Thyroid gland (tissue), 4 donors: Measurements from ENCODE around the gene CFAP157. TPM values are rescaled to one million over a fixed set of nuclear protein-coding genes. Genes with fewer than 3 reads are reported as not detected.

ENCODE experiments used
- DNase-seq, 2 donors: peaks; one replicate each; pipeline ENCODE4 v3.0.0-alpha.2; 2019
- H3K27ac ChIP-seq, 3 donors: fragments of 200-600 bp; sonication (generic); 1 replicate in 2 of 3; 2 replicates in 1 of 3; pipeline ENCODE4 v1.5.1; 2016 to 2019; ENCODE audit warnings: mild to moderate bottlenecking in 1 of 3, moderate library complexity in 1 of 3
- H3K27me3 ChIP-seq: fragments of 200-600 bp; sonication (generic); one replicate; pipeline ENCODE4 v1.5.1; 2019
- H3K36me3 ChIP-seq, 2 donors: fragments of 200-600 bp; sonication (generic); one replicate each; pipeline ENCODE4 v1.5.1; 2016 to 2019
- H3K4me1 ChIP-seq, 2 donors: fragments of 200-600 bp; sonication (generic); one replicate each; pipeline ENCODE4 v1.5.1; 2017 to 2019
- H3K4me3 ChIP-seq, 3 donors: fragments of 200-600 bp; sonication (generic); replicated peaks in 1 of 3; 1 replicate in 2 of 3; 2 replicates in 1 of 3; pipeline ENCODE4 v1.5.1; 2016; ENCODE audit warnings: mild to moderate bottlenecking in 1 of 3
- H3K9me3 ChIP-seq: fragments of 200-600 bp; sonication (generic); one replicate; pipeline ENCODE4 v1.5.1; 2017
- CTCF ChIP-seq, 6 experiments: fragments of 200-600 bp in 3 of 6; fragments of 450-650 bp in 3 of 6; sonication (generic) in 3 of 6; IDR thresholded peaks; one replicate each; pipeline ENCODE4 v1.5.1; 2016 to 2019; ENCODE audit warnings: antibody characterized with exemption in 6 of 6, mild to moderate bottlenecking in 2 of 6, inconsistent platforms in 1 of 6, moderate library complexity in 1 of 6
- POLR2A ChIP-seq, 2 donors: fragments of 450-650 bp; IDR thresholded peaks; one replicate each; pipeline ENCODE4 v1.6.1; 2017; ENCODE audit warnings: antibody characterized with exemption in 2 of 2, mild to moderate bottlenecking in 2 of 2, moderate library complexity in 1 of 2
- WGBS, 2 donors: methylation state at CpG; one replicate each; pipeline ENCODE4 v1.1.5; 2017; 5-methylcytosine and 5-hydroxymethylcytosine counted together
- intact Hi-C: fragments of 100-400 bp; cut with DNase I; formaldehyde crosslinking; loops from one replicate; pipeline ENCODE4 v1.15.1; 2023
- total RNA-seq, 4 donors: library from RNA; depleted of rRNA; stranded (reverse); fragments of >200 nt; gene quantifications; one replicate each; pipeline ENCODE4 v1.2.3, GENCODE V29; 2016

The CFAP157 gene
- total RNA-seq, 4 donors from 2014 or later = 0.22 to 3.0 TPM; not detected in 2

- H3K36me3 ChIP-seq = peaks cover 4% of the 10 kb centered on the region in 2 donors
- WGBS, 2 donors = 37 to 51% methylated on average over 10 to 14 of the region's 22 CpGs
- intact Hi-C loops = loop anchor here (5.0 kb wide), 1 partner anchor 127 kb away; no protein-coding TSS in a partner anchor
- H3K9me3 ChIP-seq = no peaks in the 10 kb centered on the region
- peak overlapping the region in 1 of 3 donors; percentile 80 for H3K4me3 ChIP-seq
- peaks cover 4 to 7% of the 10 kb centered on the region in 2 donors for H3K4me1 ChIP-seq
- TF ChIP-seq CTCF (IDR thresholded peaks at IDR 0.05) (no peak), POLR2A (IDR thresholded peaks at IDR 0.05) (no peak)
- peak overlapping the region in 2 of 3 donors; percentile 91 to 97 for H3K27ac ChIP-seq
- no peaks in the 10 kb centered on the region for H3K27me3 ChIP-seq
- no peak for DNase-seq
Measured at GRCh38 chr9:127734247-127734746, 27.5 kb downstream of the CFAP157 start.

GRCh38 chr9:127734747-127735529 is 28.1 kb downstream of the CFAP157 start, which contains the start of gene TOR2A:
TSS of gene TOR2A (minus strand) at chr9:127735294. CDS start at chr9:127735270, 24 bp downstream.
- WGBS, 2 donors = 0% methylated on average over 20 to 30 of the region's 76 CpGs
- Histone ChIP-seq H3K36me3 (peaks cover 4% of the 10 kb centered on the region in 2 donors), H3K9me3 (no peaks in the 10 kb centered on the region), H3K4me1 (peaks cover 4 to 7% of the 10 kb centered on the region in 2 donors), H3K27me3 (no peaks in the 10 kb centered on the region), H3K27ac (peak within 1 kb of the TSS; percentile 91 to 97 (median 92)), H3K4me3 (peak within 1 kb of the TSS; percentile 40 to 80 (median 48))
- DNase-seq = peak; percentile 97 to 98
- TF ChIP-seq CTCF (IDR thresholded peaks at IDR 0.05) (peak; percentile 84 to 100 (median 96)), POLR2A (IDR thresholded peaks at IDR 0.05) (peak; percentile 56 to 90)
- intact Hi-C loops = loop anchor here (5.0 kb wide), 4 partner anchors 47 to 182 kb away; partner anchors contain the start of gene ST6GALNAC4

DNA sequence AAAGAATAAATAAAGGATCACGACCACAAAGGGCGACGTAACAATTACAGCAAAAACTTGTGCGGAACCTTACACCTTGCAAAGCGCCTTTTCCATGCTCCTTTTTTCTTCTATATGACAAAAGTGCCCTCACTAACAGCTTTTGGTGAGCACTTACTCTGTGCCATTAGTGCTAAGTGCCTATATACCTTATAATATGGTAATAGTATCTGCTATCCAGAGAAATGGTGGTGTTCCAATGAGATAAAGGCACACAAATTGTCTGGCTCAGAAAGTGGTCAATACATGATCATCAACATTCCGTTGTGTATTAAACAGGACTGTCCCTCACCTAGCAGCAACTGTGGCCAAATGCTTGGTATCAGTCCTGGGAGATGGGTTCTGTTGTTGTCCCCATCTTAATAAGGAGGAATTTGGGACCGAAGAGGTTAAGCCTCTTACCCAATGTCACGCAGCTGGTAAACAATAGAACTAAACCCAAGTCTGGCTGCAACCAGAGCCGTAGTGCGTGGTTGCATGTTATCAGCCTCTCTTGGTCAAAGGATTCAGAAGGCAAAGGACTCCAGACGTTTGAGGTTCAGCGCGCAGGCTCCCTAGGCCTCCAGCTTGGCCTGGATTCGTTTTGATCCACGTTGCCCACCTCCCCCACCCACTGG is 28.9 kb downstream of the CFAP157 start:
- H3K27me3 ChIP-seq = no peaks in the 10 kb centered on the region
- H3K27ac ChIP-seq = no peak overlapping the region
- H3K4me1 ChIP-seq = peaks cover 4 to 7% of the 10 kb centered on the region in 2 donors
- no peak overlapping the region for H3K4me3 ChIP-seq
- intact Hi-C loops = loop anchor here (5.0 kb wide), 3 partner anchors 47 to 182 kb away; partner anchors contain the start of gene ST6GALNAC4
- 15 to 19% methylated on average over 12 to 15 of the region's 15 CpGs for WGBS, 2 donors
- no peak for DNase-seq
- H3K9me3 ChIP-seq = no peaks in the 10 kb centered on the region
- TF ChIP-seq CTCF (IDR thresholded peaks at IDR 0.05) (no peak), POLR2A (IDR thresholded peaks at IDR 0.05) (no peak)
- peaks cover 4% of the 10 kb centered on the region in 2 donors for H3K36me3 ChIP-seq

DNA sequence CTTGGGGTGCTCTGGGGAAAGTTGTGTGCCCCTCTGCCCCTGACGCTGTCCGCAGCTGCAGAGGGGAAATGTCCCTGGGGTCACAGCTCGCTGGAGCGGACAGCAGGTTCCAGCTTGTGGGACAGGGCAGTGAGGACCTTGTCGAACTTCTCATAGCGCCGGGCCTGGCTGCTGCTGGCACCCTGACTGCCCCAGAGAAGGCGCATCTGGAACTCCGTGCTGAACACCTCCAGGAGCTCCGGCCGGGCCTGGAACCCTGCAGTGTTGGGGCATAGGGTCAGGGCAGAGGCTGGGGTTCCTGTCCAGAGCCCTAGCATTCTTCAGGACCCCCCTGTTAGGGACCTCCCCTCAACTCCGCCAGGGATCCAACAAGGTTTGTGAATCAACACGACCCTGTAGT is 31.9 kb downstream of the CFAP157 start:
- H3K36me3 ChIP-seq = peaks cover 0 to 15% of the 10 kb centered on the region in 2 donors
- intact Hi-C loops = loop anchor here (5.0 kb wide), 3 partner anchors 44 to 179 kb away; partner anchors contain the start of gene ST6GALNAC4

More for the DNA sequence above, 31.9 kb downstream of the CFAP157 start:
- H3K27me3 ChIP-seq = no peaks in the 10 kb centered on the region
- H3K4me3 ChIP-seq = no peak overlapping the region
- TF ChIP-seq CTCF (IDR thresholded peaks at IDR 0.05) (no peak), POLR2A (IDR thresholded peaks at IDR 0.05) (no peak)
- 85% methylated on average over 11 to 13 of the region's 13 CpGs for WGBS, 2 donors
- no peak overlapping the region for H3K27ac ChIP-seq
- H3K4me1 ChIP-seq = peaks cover 11 to 14% of the 10 kb centered on the region in 2 donors
- DNase-seq = no peak
- H3K9me3 ChIP-seq = no peaks in the 10 kb centered on the region
